Measurements from ENCODE around the gene TFAP2B. TPM values are rescaled to one million over a fixed set of nuclear protein-coding genes. Genes with fewer than 3 reads are reported as not detected.

TFAP2B gene
- total and polyA plus RNA-seq, 12 donors = 0.01 to 0.07 TPM; not detected in 10

DNA sequence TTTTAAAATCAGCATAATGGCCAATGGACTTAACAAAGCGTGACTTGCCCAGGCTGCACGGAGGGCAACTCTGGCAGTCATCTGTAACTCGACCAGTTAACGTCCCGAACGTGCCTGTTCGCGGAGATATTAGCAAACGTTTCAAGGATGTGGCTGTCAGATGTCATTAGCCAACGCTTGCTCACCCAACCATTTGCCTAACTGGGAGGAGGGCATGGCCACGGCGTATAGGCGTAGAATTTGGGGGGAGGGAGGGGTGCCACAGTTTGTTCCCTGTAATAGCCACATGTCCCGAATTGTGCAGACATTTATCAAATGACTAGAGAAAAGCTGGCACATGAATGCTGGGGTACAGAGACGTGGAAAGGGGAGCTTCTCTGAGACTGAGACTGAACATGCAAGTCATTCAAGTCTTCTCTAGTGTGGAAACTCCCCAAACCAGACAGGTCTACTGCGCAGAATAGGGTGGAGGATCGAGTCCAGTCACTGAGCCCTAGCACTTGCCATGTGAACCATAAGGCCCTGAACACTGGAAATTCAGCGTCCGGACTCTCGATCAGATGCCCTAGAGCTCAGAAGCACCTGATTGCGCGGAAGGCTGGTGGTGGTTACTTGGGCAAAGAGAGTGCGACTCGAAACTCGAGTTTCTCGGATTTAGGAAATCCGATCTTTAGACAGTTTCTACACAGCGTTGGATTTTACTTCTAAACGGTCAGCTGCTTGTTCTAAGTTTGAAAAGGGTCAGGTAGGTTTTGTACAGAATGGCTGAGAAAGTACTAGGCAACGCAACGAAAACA is 32.6 kb downstream of the TFAP2B start:
- Histone ChIP-seq H3K36me3 (no peaks in the 10 kb centered on the region), H3K4me1 (peaks cover 0 to 12% (median 3%) of the 10 kb centered on the region in 9 donors), H3K27me3 (peaks cover 16 to 90% (median 79%) of the 10 kb centered on the region in 7 donors), H3K4me3 (no peak overlapping the region), H3K9me3 (peaks cover 0 to 4% (median 0%) of the 10 kb centered on the region in 11 donors), H3K27ac (no peak overlapping the region)
- DNase-seq (no peak), ATAC-seq (no peak)
- 7 to 8% methylated on average over 31 of the region's 31 CpGs for WGBS, 2 donors
- TF ChIP-seq, protein P1, sequence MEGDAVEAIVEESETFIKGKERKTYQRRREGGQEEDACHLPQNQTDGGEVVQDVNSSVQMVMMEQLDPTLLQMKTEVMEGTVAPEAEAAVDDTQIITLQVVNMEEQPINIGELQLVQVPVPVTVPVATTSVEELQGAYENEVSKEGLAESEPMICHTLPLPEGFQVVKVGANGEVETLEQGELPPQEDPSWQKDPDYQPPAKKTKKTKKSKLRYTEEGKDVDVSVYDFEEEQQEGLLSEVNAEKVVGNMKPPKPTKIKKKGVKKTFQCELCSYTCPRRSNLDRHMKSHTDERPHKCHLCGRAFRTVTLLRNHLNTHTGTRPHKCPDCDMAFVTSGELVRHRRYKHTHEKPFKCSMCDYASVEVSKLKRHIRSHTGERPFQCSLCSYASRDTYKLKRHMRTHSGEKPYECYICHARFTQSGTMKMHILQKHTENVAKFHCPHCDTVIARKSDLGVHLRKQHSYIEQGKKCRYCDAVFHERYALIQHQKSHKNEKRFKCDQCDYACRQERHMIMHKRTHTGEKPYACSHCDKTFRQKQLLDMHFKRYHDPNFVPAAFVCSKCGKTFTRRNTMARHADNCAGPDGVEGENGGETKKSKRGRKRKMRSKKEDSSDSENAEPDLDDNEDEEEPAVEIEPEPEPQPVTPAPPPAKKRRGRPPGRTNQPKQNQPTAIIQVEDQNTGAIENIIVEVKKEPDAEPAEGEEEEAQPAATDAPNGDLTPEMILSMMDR (IDR thresholded peaks at IDR 0.05) = no peak
- intact Hi-C loops (cut with DNase I) = no loop called here

DNA sequence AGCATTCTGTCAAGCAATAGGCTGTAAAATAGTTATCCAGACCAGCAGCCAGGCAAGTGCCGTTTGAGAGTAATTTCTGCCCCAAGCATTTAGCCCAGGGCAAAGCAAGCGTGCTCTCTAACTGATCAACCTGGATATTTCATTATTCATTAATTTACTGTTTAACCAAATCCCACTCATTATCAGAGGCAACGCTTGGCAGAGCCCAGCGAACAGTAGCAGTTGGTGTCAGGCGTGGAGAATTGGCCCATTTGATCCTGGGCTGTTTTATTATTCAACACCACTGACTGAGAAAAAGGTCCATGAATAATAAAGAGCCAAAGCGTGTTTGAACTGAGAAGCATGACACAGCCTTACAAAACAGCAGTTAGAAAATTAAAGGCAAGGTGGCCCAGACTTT is 35.3 kb downstream of the TFAP2B start:
- ATAC-seq = no peak
- H3K27ac ChIP-seq = no peak overlapping the region
- H3K4me1 ChIP-seq = peaks cover 0 to 12% (median 3%) of the 10 kb centered on the region in 9 donors
- 18 to 22% methylated on average over 6 of the region's 6 CpGs for WGBS, 2 donors
- intact Hi-C loops (cut with DNase I) = no loop called here
- H3K4me3 ChIP-seq = no peak overlapping the region
- H3K9me3 ChIP-seq = peaks cover 0 to 9% (median 0%) of the 10 kb centered on the region in 11 donors
- no peaks in the 10 kb centered on the region for H3K36me3 ChIP-seq
- TF ChIP-seq, protein P1 (IDR thresholded peaks at IDR 0.05) = no peak
- no peak for DNase-seq
- peaks cover 13 to 76% (median 52%) of the 10 kb centered on the region in 7 donors for H3K27me3 ChIP-seq

DNA sequence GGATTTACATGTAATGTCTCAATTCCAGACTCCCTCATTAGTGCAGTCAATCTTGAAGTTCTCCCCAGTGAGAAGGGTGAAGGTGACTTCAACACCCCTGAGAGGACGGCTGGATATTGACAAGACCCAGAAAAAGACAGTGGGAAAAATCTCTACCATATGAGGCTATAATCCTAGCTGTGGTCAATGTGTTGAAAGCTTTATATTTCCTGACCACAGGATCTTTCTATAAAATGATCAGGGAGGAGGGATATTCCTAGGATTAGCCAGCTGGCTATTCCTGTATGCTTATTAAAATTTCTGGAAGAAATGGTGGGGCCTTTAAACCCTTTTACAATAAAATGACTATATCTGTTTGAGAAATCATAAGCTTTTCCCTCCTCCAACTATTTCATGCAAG is 43.0 kb downstream of the TFAP2B start:
- Histone ChIP-seq H3K27me3 (peaks cover 0 to 23% (median 0%) of the 10 kb centered on the region in 7 donors), H3K27ac (no peak overlapping the region), H3K9me3 (peaks cover 0 to 9% (median 0%) of the 10 kb centered on the region in 11 donors), H3K4me3 (no peak overlapping the region), H3K4me1 (no peaks in the 10 kb centered on the region), H3K36me3 (no peaks in the 10 kb centered on the region)
- intact Hi-C loops (cut with DNase I) = no loop called here
- DNase-seq = no peak
- WGBS, 2 donors = 0% methylated on average over 1 of the region's 1 CpG
- no peak for ATAC-seq
- TF ChIP-seq, protein P1 (IDR thresholded peaks at IDR 0.05) = no peak

DNA sequence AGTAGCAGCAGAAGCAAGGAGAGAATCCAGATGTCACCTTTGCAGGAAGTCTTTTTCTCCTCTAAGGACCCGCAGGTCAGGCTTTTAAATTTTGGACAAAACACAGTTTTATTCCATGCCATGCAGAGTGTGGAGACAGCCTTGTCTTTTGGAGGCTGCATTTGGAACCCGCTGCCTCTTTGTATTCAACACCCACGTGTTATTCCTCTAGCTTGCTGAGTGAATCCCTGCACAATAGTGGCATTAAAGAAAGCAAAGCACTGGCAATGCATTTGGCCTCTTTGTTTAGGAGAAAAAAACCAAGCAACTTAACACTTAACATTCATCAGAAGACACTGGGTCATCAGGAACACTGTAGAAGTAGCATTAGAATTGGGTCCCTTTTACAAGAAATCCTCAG is 43.5 kb downstream of the TFAP2B start:
- TF ChIP-seq, protein P1 (IDR thresholded peaks at IDR 0.05) = no peak
- Histone ChIP-seq H3K4me3 (no peak overlapping the region), H3K9me3 (peaks cover 0 to 9% (median 0%) of the 10 kb centered on the region in 11 donors), H3K27me3 (peaks cover 0 to 26% (median 0%) of the 10 kb centered on the region in 7 donors), H3K27ac (no peak overlapping the region), H3K36me3 (no peaks in the 10 kb centered on the region), H3K4me1 (no peaks in the 10 kb centered on the region)
- WGBS, 2 donors = 53 to 58% methylated on average over 3 of the region's 3 CpGs
- DNase-seq = no peak
- ATAC-seq = no peak
- intact Hi-C loops (cut with DNase I) = no loop called here

Data from heart right ventricle (tissue), 16 donors.